DND-41 (cell line): ENCODE measurements around the gene SCUBE1.
A peak's percentile ranks its signal among the peaks of the same experiment; 100 is the strongest.

ENCODE experiments used
- ATAC-seq: fragments of 200-7000 bp; cut with Tn5 transposase; 3 replicates; pipeline ENCODE4 v1.9.1; 2021; ENCODE audit warnings: low read depth; ENCODE audit not compliant: insufficient read depth
- DNase-seq: peaks from one replicate; pipeline ENCODE4 v3.0.0-alpha.2; 2020
- H2AFZ ChIP-seq: 2 replicates; pipeline ENCODE4 v1.6.0; 2012; ENCODE audit warnings: low read depth, low read length
- H3K27ac ChIP-seq: 2 replicates; pipeline ENCODE4 v1.5.1; 2012; ENCODE audit warnings: low read length, inconsistent platforms
- H3K27me3 ChIP-seq: fragments of 200-600 bp; sonication (generic); 2 replicates; pipeline ENCODE4 v1.6.0; 2012; ENCODE audit warnings: low read length, mild to moderate bottlenecking, inconsistent platforms; ENCODE audit not compliant: insufficient read depth, poor library complexity
- H3K36me3 ChIP-seq: 2 replicates; pipeline ENCODE4 v1.5.1; 2012; ENCODE audit warnings: low read length, inconsistent platforms; ENCODE audit not compliant: insufficient read depth
- H3K4me1 ChIP-seq: 2 replicates; pipeline ENCODE4 v1.5.1; 2012; ENCODE audit warnings: mild to moderate bottlenecking, low read length; ENCODE audit not compliant: insufficient read depth
- H3K4me2 ChIP-seq: 2 replicates; pipeline ENCODE4 v1.6.0; 2012; ENCODE audit warnings: mild to moderate bottlenecking, moderate library complexity, low read length, inconsistent platforms; ENCODE audit not compliant: insufficient read depth
- H3K4me3 ChIP-seq, 2 experiments: fragments of 200-600 bp in 1 of 2; shearing (Covaris generic) in 1 of 2; 2 replicates each; pipeline ENCODE4 v1.5.1; 2012 to 2016; ENCODE audit warnings: inconsistent platforms in 2 of 2, low read length in 2 of 2, mild to moderate bottlenecking in 2 of 2, low read depth in 1 of 2, moderate library complexity in 1 of 2
- H3K79me2 ChIP-seq: 2 replicates; pipeline ENCODE4 v1.6.0; 2012; ENCODE audit warnings: low read length, inconsistent platforms; ENCODE audit not compliant: insufficient read depth
- H3K9ac ChIP-seq: 2 replicates; pipeline ENCODE4 v1.6.0; 2012; ENCODE audit warnings: low read depth, mild to moderate bottlenecking, inconsistent platforms, low read length, moderate library complexity
- H3K9me3 ChIP-seq: 2 replicates; pipeline ENCODE4 v1.5.1; 2012; ENCODE audit warnings: low read length, moderate library complexity, mild to moderate bottlenecking, inconsistent platforms; ENCODE audit not compliant: insufficient read depth, severe bottlenecking
- H4K20me1 ChIP-seq: 2 replicates; pipeline ENCODE4 v1.6.0; 2012; ENCODE audit warnings: low read length; ENCODE audit not compliant: insufficient read depth
- EZH2 ChIP-seq: IDR thresholded peaks from 3 replicates; pipeline ENCODE4 v1.6.1; 2012; ENCODE audit warnings: borderline replicate concordance, low read depth, mild to moderate bottlenecking, moderate library complexity, low read length, inconsistent platforms; ENCODE audit not compliant: severe bottlenecking
- TF ChIP-seq, protein P1 (sequence below): IDR thresholded peaks from 2 replicates; pipeline ENCODE4 v1.5.1; 2012; ENCODE audit warnings: borderline replicate concordance, low read length, moderate library complexity, mild to moderate bottlenecking; ENCODE audit not compliant: poor library complexity, severe bottlenecking; ENCODE audit errors: extremely low read depth

The SCUBE1 gene

DNA sequence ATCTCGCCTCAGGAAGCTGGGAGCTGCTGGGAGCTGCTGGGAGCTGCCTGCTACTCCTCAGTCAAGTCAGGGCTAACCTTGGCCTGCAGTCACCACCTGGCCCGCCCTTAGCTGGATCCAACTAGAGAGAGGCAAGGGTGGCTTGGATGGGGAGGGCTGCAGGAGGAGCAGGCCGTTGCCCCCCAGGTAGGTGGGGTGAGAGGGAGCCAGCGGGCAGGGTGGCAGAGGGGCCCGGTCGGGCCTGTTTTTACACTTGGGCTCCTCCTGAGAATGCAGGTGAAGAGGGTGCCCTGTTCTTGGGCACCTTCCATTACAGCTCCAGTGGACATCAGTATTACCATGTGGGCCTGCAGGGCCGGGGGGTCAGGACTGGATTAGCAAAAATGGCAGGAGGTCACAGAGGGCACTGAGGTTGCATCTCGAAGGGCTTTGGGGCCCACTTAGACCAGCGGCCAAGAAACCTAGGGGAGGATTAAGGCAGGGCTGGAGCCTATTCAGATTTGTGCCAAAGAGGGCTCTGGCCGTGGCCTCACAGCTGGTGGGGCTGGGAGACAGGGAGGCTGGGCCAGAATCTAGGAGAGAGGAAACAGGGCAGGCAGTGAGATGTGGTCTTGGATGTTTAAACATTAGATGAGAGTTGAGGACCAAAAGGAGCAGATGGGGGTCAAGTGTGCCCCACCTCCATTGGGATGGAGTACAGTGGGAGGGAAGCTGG lies 95.5 kb downstream of the SCUBE1 start:
- no peaks in the 10 kb centered on the region for H3K4me1 ChIP-seq
- no peak overlapping the region for H3K27ac ChIP-seq
- H3K4me2 ChIP-seq, result no peak overlapping the region
- H3K36me3 ChIP-seq, result no peaks in the 10 kb centered on the region
- ATAC-seq (no peak), DNase-seq (no peak)
- TF ChIP-seq, protein P1, sequence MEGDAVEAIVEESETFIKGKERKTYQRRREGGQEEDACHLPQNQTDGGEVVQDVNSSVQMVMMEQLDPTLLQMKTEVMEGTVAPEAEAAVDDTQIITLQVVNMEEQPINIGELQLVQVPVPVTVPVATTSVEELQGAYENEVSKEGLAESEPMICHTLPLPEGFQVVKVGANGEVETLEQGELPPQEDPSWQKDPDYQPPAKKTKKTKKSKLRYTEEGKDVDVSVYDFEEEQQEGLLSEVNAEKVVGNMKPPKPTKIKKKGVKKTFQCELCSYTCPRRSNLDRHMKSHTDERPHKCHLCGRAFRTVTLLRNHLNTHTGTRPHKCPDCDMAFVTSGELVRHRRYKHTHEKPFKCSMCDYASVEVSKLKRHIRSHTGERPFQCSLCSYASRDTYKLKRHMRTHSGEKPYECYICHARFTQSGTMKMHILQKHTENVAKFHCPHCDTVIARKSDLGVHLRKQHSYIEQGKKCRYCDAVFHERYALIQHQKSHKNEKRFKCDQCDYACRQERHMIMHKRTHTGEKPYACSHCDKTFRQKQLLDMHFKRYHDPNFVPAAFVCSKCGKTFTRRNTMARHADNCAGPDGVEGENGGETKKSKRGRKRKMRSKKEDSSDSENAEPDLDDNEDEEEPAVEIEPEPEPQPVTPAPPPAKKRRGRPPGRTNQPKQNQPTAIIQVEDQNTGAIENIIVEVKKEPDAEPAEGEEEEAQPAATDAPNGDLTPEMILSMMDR, result no peak
- TF ChIP-seq EZH2, result no peak
- H3K9me3 ChIP-seq, result no peaks in the 10 kb centered on the region
- no peak overlapping the region for H3K4me3 ChIP-seq
- H2AFZ ChIP-seq, result no peak overlapping the region
- no peak overlapping the region for H3K9ac ChIP-seq
- H4K20me1 ChIP-seq, result no peaks in the 10 kb centered on the region
- H3K79me2 ChIP-seq, result no peaks in the 10 kb centered on the region
- no peaks in the 10 kb centered on the region for H3K27me3 ChIP-seq

DNA sequence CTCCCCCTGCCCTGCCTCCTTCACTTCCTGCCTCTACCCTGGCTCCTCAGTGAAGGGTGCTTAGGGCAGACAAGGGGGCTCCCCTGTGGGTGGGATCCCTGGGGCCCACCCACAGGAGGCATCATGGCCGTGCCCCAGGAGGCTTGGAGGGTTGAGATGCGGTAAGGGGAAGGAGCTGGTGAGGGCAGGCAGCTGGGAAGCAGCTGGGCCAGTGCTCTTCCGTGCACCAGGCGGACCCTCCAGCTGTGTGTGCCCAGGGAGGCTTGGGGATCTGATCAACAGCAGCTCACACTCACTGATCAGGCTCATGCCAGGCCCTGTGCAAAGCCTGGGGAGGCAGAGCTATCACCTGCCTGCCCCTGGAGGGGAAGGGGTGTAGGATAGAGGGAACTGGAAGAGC lies 97.0 kb downstream of the SCUBE1 start:
- H3K4me1 ChIP-seq, result no peaks in the 10 kb centered on the region
- no peaks in the 10 kb centered on the region for H3K27me3 ChIP-seq

DNA sequence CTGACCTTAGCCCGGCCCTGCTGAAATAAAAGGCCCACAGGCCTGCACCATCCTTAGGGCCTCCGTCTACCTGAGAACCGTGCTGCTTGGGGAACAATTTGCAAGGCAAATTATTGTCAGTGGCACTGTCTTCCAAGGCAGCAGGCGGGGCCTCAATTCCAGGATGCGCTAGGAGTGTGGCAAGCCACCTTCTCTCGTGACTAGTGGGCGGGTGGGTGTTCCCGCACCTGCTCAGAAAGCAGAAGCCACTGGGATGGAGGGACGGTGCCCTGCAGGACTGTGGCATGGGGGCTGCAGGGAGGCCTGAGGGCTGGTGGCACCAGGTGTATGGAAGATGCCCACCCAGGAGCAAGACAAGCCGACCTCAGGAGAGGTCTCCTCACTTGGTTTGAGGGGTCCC lies 97.5 kb downstream of the SCUBE1 start:
- no peaks in the 10 kb centered on the region for H3K79me2 ChIP-seq
- no peak overlapping the region for H3K4me2 ChIP-seq
- no peaks in the 10 kb centered on the region for H4K20me1 ChIP-seq
- H3K9me3 ChIP-seq, result no peaks in the 10 kb centered on the region
- H2AFZ ChIP-seq, result no peak overlapping the region
- no peaks in the 10 kb centered on the region for H3K36me3 ChIP-seq
- H3K9ac ChIP-seq, result no peak overlapping the region
- no peaks in the 10 kb centered on the region for H3K27me3 ChIP-seq
- DNase-seq, result no peak
- H3K4me1 ChIP-seq, result no peaks in the 10 kb centered on the region
- no peak for ATAC-seq
- no peak overlapping the region for H3K27ac ChIP-seq
- TF ChIP-seq EZH2, result no peak
- TF ChIP-seq, protein P1, result no peak
- H3K4me3 ChIP-seq, result no peak overlapping the region

More for the DNA sequence above, 97.0 kb downstream of the SCUBE1 start:
- 0 out of 3 replicates have a peak, but pooled peaks have one; percentile 27 for ATAC-seq
- Histone ChIP-seq H3K9me3 (no peaks in the 10 kb centered on the region), H3K79me2 (no peaks in the 10 kb centered on the region), H3K4me3 (no peak overlapping the region), H3K9ac (no peak overlapping the region), H3K4me2 (no peak overlapping the region), H3K36me3 (no peaks in the 10 kb centered on the region), H3K27ac (no peak overlapping the region), H4K20me1 (no peaks in the 10 kb centered on the region), H2AFZ (no peak overlapping the region)
- TF ChIP-seq, protein P1, result no peak
- no peak for TF ChIP-seq EZH2
- no peak for DNase-seq
